Subcutaneous adipose tissue (tissue), 4 donors: ENCODE data around the gene ZNF44. TPM values are rescaled to one million over a fixed set of nuclear protein-coding genes. Genes with fewer than 3 reads are reported as not detected.

Experiments used
- CTCF ChIP-seq: fragments of 450-650 bp; IDR thresholded peaks from one replicate; pipeline ENCODE4 v1.5.1; 2016; ENCODE audit warnings: low read depth, mild to moderate bottlenecking, control low read depth, antibody characterized with exemption, moderate library complexity
- total RNA-seq, 4 donors: library from RNA; depleted of rRNA; stranded (reverse); fragments of >200 nt; gene quantifications; one replicate each; pipeline ENCODE4 v1.1.0, GENCODE V29; 2016

Gene ZNF44
- total RNA-seq, 4 donors from 2014 or later, result 14.3 to 17.8 (median 15.1) TPM

- no peak for TF ChIP-seq CTCF
Observed at GRCh38 chr19:12229990-12230389, 64.7 kb downstream of the ZNF44 start.

GRCh38 chr19:12224676-12225075, 70.0 kb downstream of the ZNF44 start:
- TF ChIP-seq CTCF, result no peak

- no peak for TF ChIP-seq CTCF
Observed at GRCh38 chr19:12222980-12223630, 71.6 kb downstream of the ZNF44 start.

Other genes with a start within 250 kb of the ZNF44 start
- under 1 TPM in 1 of 4 donors, not detected in 3; 0.44 TPM for gene ZNF878, start 241.9 kb downstream of the ZNF44 start, total RNA-seq
- gene ZNF844, start 230.2 kb downstream of the ZNF44 start, total RNA-seq, result 10 to 100 TPM in 2 of 4 donors, 1 to 10 TPM in 2; 7.7 to 14.1 (median 10.3) TPM
- gene ZNF20, start 154.5 kb downstream of the ZNF44 start, total RNA-seq, result 1 to 10 TPM; 1.3 to 2.0 (median 1.5) TPM
- 1 to 10 TPM; 3.1 to 5.8 (median 4.4) TPM for gene ZNF625, start 138.1 kb downstream of the ZNF44 start, total RNA-seq
- 10 to 100 TPM; 10.3 to 20.2 (median 13.9) TPM for gene ZNF136, start 131.8 kb downstream of the ZNF44 start, total RNA-seq
- gene ZNF563, start 38.8 kb upstream of the ZNF44 start, total RNA-seq, result 1 to 10 TPM; 4.4 to 6.8 (median 5.3) TPM
- gene ZNF442, start 70.8 kb upstream of the ZNF44 start, total RNA-seq, result 1 to 10 TPM; 2.4 to 4.0 (median 3.2) TPM
- 1 to 10 TPM; 6.2 to 7.5 (median 6.6) TPM for gene ZNF799, start 106.4 kb upstream of the ZNF44 start, total RNA-seq
- gene ZNF443, start 146.1 kb upstream of the ZNF44 start, total RNA-seq, result 1 to 10 TPM; 4.2 to 5.9 (median 4.8) TPM
- 1 to 10 TPM; 1.5 to 3.1 (median 2.8) TPM for gene ZNF709, start 189.9 kb upstream of the ZNF44 start, total RNA-seq